Caco-2 (cell line): ENCODE results near the gene NAT8L. TPM values are rescaled to one million over a fixed set of nuclear protein-coding genes. Genes with fewer than 3 reads are reported as not detected.

Experiments
- Bru-seq: library from RNA; stranded (reverse); fragments of 400-500 nt; gene quantifications from one replicate; lab custom pipeline; 2021; lab: Mats Ljungman, UMichigan
- BruChase-seq, 2 experiments: library from RNA; stranded (reverse); fragments of 400-500 nt; gene quantifications; one replicate each; lab custom pipeline; 2021; lab: Mats Ljungman, UMichigan
- BruUV-seq: library from RNA; stranded (reverse); fragments of 400-500 nt; replicated peaks from 2 replicates; lab custom pipeline; 2021; lab: Mats Ljungman, UMichigan
- CTCF ChIA-PET: fragments of 300-600 bp; sonication (Branson Sonifier 250); formaldehyde crosslinking; loops from one replicate; lab custom pipeline; 2022; ENCODE audit warnings: antibody characterized with exemption; lab: Charles Lee
- POLR2A ChIA-PET: fragments of 300-600 bp; sonication (Branson Sonifier 250); formaldehyde crosslinking; loops from one replicate; lab custom pipeline; 2022; ENCODE audit warnings: antibody characterized with exemption; lab: Charles Lee
- DNase-seq, 2 experiments: peaks; one replicate each; pipeline versions ENCODE4 v3.0.0 to v3.0.0-alpha.2; 2020 to 2022
- H3K27me3 ChIP-seq: replicated peaks from 2 replicates; pipeline ENCODE4 v1.6.0; 2011; ENCODE audit warnings: low read length; ENCODE audit not compliant: control insufficient read depth, insufficient read depth
- H3K36me3 ChIP-seq: 2 replicates; pipeline ENCODE4 v1.5.1; 2011; ENCODE audit warnings: low read length; ENCODE audit not compliant: control insufficient read depth, insufficient read depth
- H3K4me1 ChIP-seq: fragments of 250-450 bp; sonication (Bioruptor Pico); 2 replicates; pipeline ENCODE4 v1.5.1; 2020; ENCODE audit warnings: mild to moderate bottlenecking
- H3K4me3 ChIP-seq: 2 replicates; pipeline ENCODE4 v1.5.1; 2011; ENCODE audit warnings: low read depth, mild to moderate bottlenecking, control low read depth, low read length
- H3K9me3 ChIP-seq: fragments of 250-450 bp; sonication (Bioruptor Pico); 2 replicates; pipeline ENCODE4 v1.5.1; 2020; ENCODE audit warnings: mild to moderate bottlenecking, moderate library complexity
- H3K27ac Mint-ChIP-seq: one replicate; pipeline ENCODE4 v1.8.0; 2022; ENCODE audit warnings: mixed read lengths; ENCODE audit not compliant: unreplicated experiment
- H3K27me3 Mint-ChIP-seq: one replicate; pipeline ENCODE4 v1.8.0; 2022; ENCODE audit warnings: mixed read lengths; ENCODE audit not compliant: insufficient read depth, unreplicated experiment
- H3K36me3 Mint-ChIP-seq: one replicate; pipeline ENCODE4 v1.8.0; 2022; ENCODE audit warnings: mild to moderate bottlenecking, mixed read lengths; ENCODE audit not compliant: insufficient read depth, unreplicated experiment
- H3K4me1 Mint-ChIP-seq: one replicate; pipeline ENCODE4 v1.8.0; 2022; ENCODE audit warnings: low read depth, mixed read lengths; ENCODE audit not compliant: unreplicated experiment
- H3K4me3 Mint-ChIP-seq: one replicate; pipeline ENCODE4 v1.8.0; 2022; ENCODE audit warnings: mild to moderate bottlenecking, moderate library complexity, mixed read lengths; ENCODE audit not compliant: unreplicated experiment
- H3K9me3 Mint-ChIP-seq: one replicate; pipeline ENCODE4 v1.8.0; 2022; ENCODE audit warnings: mixed read lengths; ENCODE audit not compliant: unreplicated experiment
- intact Hi-C: fragments of 100-400 bp; cut with micrococcal nuclease; formaldehyde crosslinking; loops from one replicate; pipeline ENCODE4 v1.10.0; 2022; ENCODE audit not compliant: unreplicated experiment
- long read RNA-seq: library from polyadenylated mRNA; stranded (forward); transcript quantifications from one replicate; pipeline ENCODE4 v2.0.0, GENCODE V29; 2022
- total RNA-seq: library from RNA; stranded (reverse); gene quantifications from 2 replicates; pipeline ENCODE4 v1.2.3, GENCODE V29; 2022
- TF ChIP-seq, protein P1 (sequence below), 2 experiments: fragments of 200-600 bp in 1 of 2; IDR thresholded peaks; 1 replicate in 1 of 2; 2 replicates in 1 of 2; pipeline versions ENCODE4 v1.5.1 to v1.8.0; 2011 to 2022; ENCODE audit warnings: antibody characterized with exemption in 1 of 2, control low read depth in 1 of 2, inconsistent platforms in 1 of 2, low read depth in 1 of 2, low read length in 1 of 2, mild to moderate bottlenecking in 1 of 2, moderate library complexity in 1 of 2; ENCODE audit not compliant: insufficient read depth in 1 of 2, severe bottlenecking in 1 of 2, unreplicated experiment in 1 of 2

Gene NAT8L, protein sequence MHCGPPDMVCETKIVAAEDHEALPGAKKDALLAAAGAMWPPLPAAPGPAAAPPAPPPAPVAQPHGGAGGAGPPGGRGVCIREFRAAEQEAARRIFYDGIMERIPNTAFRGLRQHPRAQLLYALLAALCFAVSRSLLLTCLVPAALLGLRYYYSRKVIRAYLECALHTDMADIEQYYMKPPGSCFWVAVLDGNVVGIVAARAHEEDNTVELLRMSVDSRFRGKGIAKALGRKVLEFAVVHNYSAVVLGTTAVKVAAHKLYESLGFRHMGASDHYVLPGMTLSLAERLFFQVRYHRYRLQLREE
- total RNA-seq (6.2 and 6.6 TPM in 2 replicates), Bru-seq, nascent RNA (percentile 40 among the genes with signal in this experiment), BruChase-seq, experiment 1, labeled RNA remaining after a 2-hour chase (percentile 56 among the genes with signal in this experiment), BruChase-seq, experiment 2, labeled RNA remaining after a 6-hour chase (percentile 69 among the genes with signal in this experiment)
- long read RNA-seq, full-length matches to known transcripts: 3 of 11 reads
- long read RNA-seq, partial matches to known transcripts: 0 of 11 reads
- long read RNA-seq, other reads (novel, unspliced or antisense): 8 of 11 reads

DNA sequence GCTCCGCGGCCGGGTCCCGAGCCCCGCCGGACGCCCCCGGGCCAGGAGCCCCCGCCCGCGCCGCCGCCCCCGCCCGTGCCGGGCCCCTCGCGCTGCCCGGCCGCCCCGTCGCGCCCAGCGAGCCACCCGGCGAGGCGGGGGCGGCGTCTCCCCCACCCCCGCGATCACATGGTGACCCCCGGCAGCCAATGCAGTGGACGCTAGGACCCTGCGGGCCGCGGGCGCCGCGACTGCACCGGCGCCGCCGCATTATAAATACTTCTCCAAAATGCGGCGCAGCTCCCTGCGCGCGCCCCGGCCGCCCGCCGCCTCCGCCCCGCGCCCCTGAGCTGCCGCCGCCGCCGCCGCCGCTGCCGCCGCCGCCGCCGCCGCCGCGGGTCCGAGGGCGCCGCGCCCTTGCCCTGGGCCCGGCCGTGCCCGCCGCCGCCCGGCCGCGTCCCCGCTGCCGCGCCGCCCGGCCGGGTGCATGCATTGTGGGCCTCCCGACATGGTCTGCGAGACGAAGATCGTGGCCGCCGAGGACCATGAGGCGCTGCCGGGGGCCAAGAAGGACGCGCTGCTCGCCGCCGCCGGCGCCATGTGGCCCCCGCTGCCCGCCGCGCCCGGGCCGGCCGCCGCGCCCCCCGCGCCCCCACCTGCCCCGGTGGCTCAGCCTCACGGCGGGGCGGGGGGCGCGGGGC, at the start of gene NAT8L:
NAT8L (plus strand) TSS at position 282 of the 680 bp plus-strand sequence; CDS start at position 467, 185 bp downstream.
- intact Hi-C loops: no loop called here
- H3K27me3 ChIP-seq: no peaks in the 10 kb centered on the region
- Mint-ChIP-seq H3K4me3 (peak within 1 kb of the TSS; percentile 62), H3K9me3 (no peaks in the 10 kb centered on the region), H3K4me1 (no peaks in the 10 kb centered on the region), H3K36me3 (no peaks in the 10 kb centered on the region), H3K27ac (no peak within 1 kb of the TSS), H3K27me3 (peaks cover 3% of the 10 kb centered on the region)
- TF ChIP-seq, protein P1, sequence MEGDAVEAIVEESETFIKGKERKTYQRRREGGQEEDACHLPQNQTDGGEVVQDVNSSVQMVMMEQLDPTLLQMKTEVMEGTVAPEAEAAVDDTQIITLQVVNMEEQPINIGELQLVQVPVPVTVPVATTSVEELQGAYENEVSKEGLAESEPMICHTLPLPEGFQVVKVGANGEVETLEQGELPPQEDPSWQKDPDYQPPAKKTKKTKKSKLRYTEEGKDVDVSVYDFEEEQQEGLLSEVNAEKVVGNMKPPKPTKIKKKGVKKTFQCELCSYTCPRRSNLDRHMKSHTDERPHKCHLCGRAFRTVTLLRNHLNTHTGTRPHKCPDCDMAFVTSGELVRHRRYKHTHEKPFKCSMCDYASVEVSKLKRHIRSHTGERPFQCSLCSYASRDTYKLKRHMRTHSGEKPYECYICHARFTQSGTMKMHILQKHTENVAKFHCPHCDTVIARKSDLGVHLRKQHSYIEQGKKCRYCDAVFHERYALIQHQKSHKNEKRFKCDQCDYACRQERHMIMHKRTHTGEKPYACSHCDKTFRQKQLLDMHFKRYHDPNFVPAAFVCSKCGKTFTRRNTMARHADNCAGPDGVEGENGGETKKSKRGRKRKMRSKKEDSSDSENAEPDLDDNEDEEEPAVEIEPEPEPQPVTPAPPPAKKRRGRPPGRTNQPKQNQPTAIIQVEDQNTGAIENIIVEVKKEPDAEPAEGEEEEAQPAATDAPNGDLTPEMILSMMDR (IDR thresholded peaks at IDR 0.05; ENCODE audit: insufficient read depth in 1 of 2, low read depth in 1 of 2, low read length in 1 of 2, severe bottlenecking in 1 of 2, unreplicated experiment in 1 of 2): no peak
- ChIA-PET POLR2A (no interaction called here), CTCF (no interaction called here)
- DNase-seq: peak in 1 of 2 experiments; percentile 46
- no peaks in the 10 kb centered on the region for H3K4me1 ChIP-seq
- no peaks in the 10 kb centered on the region for H3K9me3 ChIP-seq
- no peaks in the 10 kb centered on the region; the same call in 1 of the 2 replicates for H3K36me3 ChIP-seq
- BruUV-seq: no TSS peak
- H3K4me3 ChIP-seq: peak within 1 kb of the TSS; percentile 43

DNA sequence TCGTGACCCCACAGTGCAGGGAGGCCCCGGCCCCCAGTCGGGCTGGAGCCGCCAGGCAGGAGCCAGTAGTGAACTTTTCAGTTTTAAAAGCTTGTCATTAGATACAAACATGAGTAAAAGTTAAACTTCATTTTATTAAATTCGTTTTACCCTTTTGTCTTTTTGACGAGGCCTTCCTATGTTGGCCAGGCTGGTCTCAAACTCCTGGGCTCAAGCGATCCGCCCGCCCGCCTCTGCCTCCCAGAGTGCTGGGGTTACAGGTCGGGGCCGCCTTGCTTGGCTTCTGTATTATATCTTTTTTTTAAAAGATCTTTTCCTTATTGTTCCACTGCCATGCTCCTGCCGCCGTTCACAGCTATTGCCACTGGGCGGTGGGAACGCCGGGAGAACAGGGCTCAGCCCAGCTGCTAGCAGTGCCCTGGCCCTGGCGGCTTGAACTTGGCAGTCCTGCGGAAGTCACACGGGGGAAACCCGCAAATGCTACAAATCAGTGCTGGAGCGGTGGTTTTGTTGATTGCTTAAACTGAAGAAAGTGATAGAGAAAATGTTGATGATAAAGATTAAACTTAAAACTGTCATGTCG, 49.4 kb upstream of the NAT8L start:
- Histone ChIP-seq H3K27me3 (no peaks in the 10 kb centered on the region), H3K4me3 (peak overlapping the region; percentile 100), H3K4me1 (no peaks in the 10 kb centered on the region), H3K36me3 (no peaks in the 10 kb centered on the region; the same call in 1 of the 2 replicates), H3K9me3 (no peaks in the 10 kb centered on the region)
- Mint-ChIP-seq H3K27me3 (no peaks in the 10 kb centered on the region), H3K36me3 (peaks cover 33% of the 10 kb centered on the region), H3K9me3 (no peaks in the 10 kb centered on the region), H3K4me3 (peak overlapping the region; percentile 79), H3K27ac (peak overlapping the region; percentile 85), H3K4me1 (peaks cover 6% of the 10 kb centered on the region)
- intact Hi-C loops: loop anchor here (2.0 to 5.0 kb wide), 2 partner anchors 31 to 178 kb away; a partner anchor contains a TSS
- CTCF ChIA-PET: interaction anchor here (0.9 to 1.5 kb wide), 4 partner anchors 25 to 961 kb away, joined by 3 to 7 read pairs (median 4); a partner anchor contains a TSS
- POLR2A ChIA-PET: interaction anchor here (1.5 kb wide), 1 partner anchor 27 kb away, joined by 12 read pairs; no protein-coding TSS in a partner anchor
- TSS peak; percentile 76 for BruUV-seq
- DNase-seq: peak; percentile 74 to 79
- TF ChIP-seq, protein P1 (IDR thresholded peaks at IDR 0.05; ENCODE audit: insufficient read depth in 1 of 2, low read depth in 1 of 2, low read length in 1 of 2, severe bottlenecking in 1 of 2, unreplicated experiment in 1 of 2): peak; percentile 15 to 55
